HG03575 (cell line): ENCODE data around the gene MATN4.

ENCODE experiments used
- ATAC-seq: cut with Tn5 transposase; IDR thresholded peaks from one replicate; pipeline ENCODE4 v1.9.1; 2021; ENCODE audit not compliant: unreplicated experiment, insufficient number of reproducible peaks, low FRiP score; ENCODE audit errors: extremely low read depth

MATN4 gene

GRCh38 chr20:45318386-45318939 lies 10.4 kb upstream of the MATN4 start:
- no peak for ATAC-seq

- ATAC-seq = no peak
Measured at GRCh38 chr20:45317826-45318225, 9.7 kb upstream of the MATN4 start.

- no peak for ATAC-seq
Measured at GRCh38 chr20:45316150-45317080, 8.3 kb upstream of the MATN4 start.

GRCh38 chr20:45315672-45316071 lies 7.6 kb upstream of the MATN4 start:
- ATAC-seq = no peak

- ATAC-seq = no peak
Measured at GRCh38 chr20:45313943-45314342, 5.8 kb upstream of the MATN4 start.

GRCh38 chr20:45313065-45313695 lies 5.1 kb upstream of the MATN4 start:
- no peak for ATAC-seq

GRCh38 chr20:45312241-45312640 lies 4.1 kb upstream of the MATN4 start:
- ATAC-seq = no peak

- no peak for ATAC-seq
Measured at GRCh38 chr20:45311589-45312211, 3.6 kb upstream of the MATN4 start.

- no peak for ATAC-seq
Measured at GRCh38 chr20:45309075-45309474, 976 bp upstream of the MATN4 start.

- no peak for ATAC-seq
Measured at GRCh38 chr20:45307076-45307640, 941 bp downstream of the MATN4 start.

- no peak for ATAC-seq
Measured at GRCh38 chr20:45306431-45306982, 1.6 kb downstream of the MATN4 start, which contains the start of gene RBPJL. Gene RBPJL, plus strand, starts transcription at chr20:45306840. Its CDS starts 83 bp downstream, at chr20:45306923.

GRCh38 chr20:45305262-45305661 lies 2.8 kb downstream of the MATN4 start:
- no peak for ATAC-seq

GRCh38 chr20:45304464-45304999 lies 3.6 kb downstream of the MATN4 start:
- no peak for ATAC-seq

- no peak for ATAC-seq
Measured at GRCh38 chr20:45303586-45304463, 4.3 kb downstream of the MATN4 start.

GRCh38 chr20:45301824-45302271 lies 6.3 kb downstream of the MATN4 start:
- no peak for ATAC-seq

- no peak for ATAC-seq
Measured at GRCh38 chr20:45300961-45301360, 7.1 kb downstream of the MATN4 start.

- no peak for ATAC-seq
Measured at GRCh38 chr20:45299786-45300185, 8.3 kb downstream of the MATN4 start.
